BJ (cell line): ENCODE results near the gene P3H2. TPM values are rescaled to one million over a fixed set of nuclear protein-coding genes. Genes with fewer than 3 reads are reported as not detected.

ENCODE experiments used
- CTCF ChIA-PET: fragments of 350-600 bp; formaldehyde crosslinking; extraction: SDS; loops from one replicate; lab custom pipeline; 2021; ENCODE audit warnings: antibody characterized with exemption, inconsistent platforms; lab: Yijun Ruan, JAX
- POLR2A ChIA-PET: fragments of 300-600 bp; sonication (Branson Sonifier 250); formaldehyde crosslinking; extraction: SDS; loops from one replicate; lab custom pipeline; 2021; ENCODE audit warnings: antibody characterized with exemption; lab: Charles Lee
- DNase-seq: peaks from one replicate; pipeline ENCODE4 v3.0.0-alpha.2; 2011; ENCODE audit warnings: low read depth
- H3K27me3 ChIP-seq: 2 replicates; pipeline ENCODE4 v1.6.0; 2011; ENCODE audit warnings: low read length; ENCODE audit not compliant: control insufficient read depth, insufficient read depth
- H3K36me3 ChIP-seq: 2 replicates; pipeline ENCODE4 v1.5.1; 2011; ENCODE audit warnings: low read length; ENCODE audit not compliant: control insufficient read depth, insufficient read depth
- H3K4me3 ChIP-seq: 2 replicates; pipeline ENCODE4 v1.5.1; 2011; ENCODE audit warnings: low read depth, mild to moderate bottlenecking, control low read depth, low read length
- CTCF ChIP-seq: IDR thresholded peaks from 2 replicates; pipeline ENCODE4 v1.5.1; 2011; ENCODE audit warnings: low read depth, mild to moderate bottlenecking, control low read depth, inconsistent platforms, low read length, moderate library complexity; ENCODE audit not compliant: insufficient read depth
- polyA plus RNA-seq: library from polyadenylated mRNA; depleted of rRNA; stranded (reverse); fragments of >200 nt; gene quantifications from 2 replicates; pipeline ENCODE4 v1.2.3, GENCODE V29; 2011

Gene P3H2
- polyA plus RNA-seq, 1 experiment, result 13.5 TPM

- ChIA-PET POLR2A (no interaction called here), CTCF (interaction anchor here (1.1 to 1.7 kb wide), 2 partner anchors 9 to 33 kb away, joined by 3 to 4 read pairs; no protein-coding TSS in a partner anchor)
- no peak for TF ChIP-seq CTCF
These were observed 69.1 kb downstream of the P3H2 start for GRCh38 chr3:190051641-190052040.

GRCh38 chr3:190048932-190049441, 71.7 kb downstream of the P3H2 start:
- Histone ChIP-seq H3K4me3 (peak overlapping the region; percentile 36), H3K36me3 (no peaks in the 10 kb centered on the region), H3K27me3 (no peaks in the 10 kb centered on the region)
- DNase-seq, result peak; percentile 49
- no peak for TF ChIP-seq CTCF
- POLR2A ChIA-PET, result no interaction called here
- CTCF ChIA-PET, result interaction anchor here (0.7 to 1.8 kb wide), 3 partner anchors 57 to 81 kb away, joined by 3 to 4 read pairs (median 4); no protein-coding TSS in a partner anchor

More at GRCh38 chr3:190051641-190052040, 69.1 kb downstream of the P3H2 start:
- Histone ChIP-seq H3K4me3 (no peak overlapping the region), H3K36me3 (no peaks in the 10 kb centered on the region), H3K27me3 (no peaks in the 10 kb centered on the region)
- DNase-seq, result no peak

GRCh38 chr3:190044974-190045373, 75.7 kb downstream of the P3H2 start:
- no peak for TF ChIP-seq CTCF
- H3K4me3 ChIP-seq, result no peak overlapping the region
- CTCF ChIA-PET, result interaction anchor here (0.7 to 1.9 kb wide), 5 partner anchors 9 to 88 kb away, joined by 3 read pairs; no protein-coding TSS in a partner anchor
- POLR2A ChIA-PET, result no interaction called here
- no peaks in the 10 kb centered on the region for H3K27me3 ChIP-seq
- DNase-seq, result no peak
- no peaks in the 10 kb centered on the region for H3K36me3 ChIP-seq

- H3K36me3 ChIP-seq, result no peaks in the 10 kb centered on the region
- ChIA-PET CTCF (interaction anchor here (0.7 to 1.9 kb wide), 2 partner anchors 15 to 89 kb away, joined by 3 read pairs; no protein-coding TSS in a partner anchor), POLR2A (no interaction called here)
- TF ChIP-seq CTCF, result no peak
- H3K4me3 ChIP-seq, result no peak overlapping the region
- H3K27me3 ChIP-seq, result no peaks in the 10 kb centered on the region
- peak; percentile 77 for DNase-seq
These were observed 76.6 kb downstream of the P3H2 start for GRCh38 chr3:190044142-190044541.

GRCh38 chr3:190043741-190044140, 77.0 kb downstream of the P3H2 start:
- ChIA-PET CTCF (interaction anchor here (1.9 kb wide), 1 partner anchor 15 kb away, joined by 3 read pairs; no protein-coding TSS in a partner anchor), POLR2A (no interaction called here)
- no peaks in the 10 kb centered on the region for H3K27me3 ChIP-seq
- no peak for DNase-seq
- no peak overlapping the region for H3K4me3 ChIP-seq
- H3K36me3 ChIP-seq, result no peaks in the 10 kb centered on the region
- no peak for TF ChIP-seq CTCF
